Measurements from ENCODE around the gene CENPH. TPM values are rescaled to one million over a fixed set of nuclear protein-coding genes. Genes with fewer than 3 reads are reported as not detected.

CENPH gene
- total and polyA plus RNA-seq, 2 of the 8 experiments (the other 6 are each of a cell fraction or from before 2014, with no cell fraction given), result 69.0 to 82.8 TPM

DNA sequence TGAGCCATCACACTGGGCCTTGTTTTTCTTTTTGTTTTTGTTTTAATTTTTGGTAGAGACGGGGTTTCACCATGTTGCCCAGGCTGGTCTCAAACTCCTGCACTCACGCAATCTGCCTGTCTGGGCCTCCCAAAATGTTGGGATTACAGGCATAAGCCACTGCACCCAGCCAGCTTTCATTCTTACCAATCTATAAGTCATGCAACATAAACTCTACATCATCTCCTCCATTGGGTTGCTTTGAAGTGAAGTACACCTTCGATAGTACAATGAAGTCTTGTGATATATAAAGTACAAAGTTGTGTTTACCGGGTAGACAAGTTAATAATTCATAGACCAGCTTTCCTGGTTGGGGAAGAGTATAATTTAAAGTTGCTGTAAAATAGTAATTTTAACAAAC lies 36.5 kb downstream of the CENPH start:
- Histone ChIP-seq H3K9me3 (ENCODE audit: insufficient read depth in 2 of 2, low read depth in 1 of 2, low read length in 1 of 2) (no peaks in the 10 kb centered on the region), H3K4me1 (replicated peaks in 1 of 4; ENCODE audit: control insufficient read depth in 3 of 4, insufficient read depth in 4 of 4, low read length in 3 of 4) (no peaks in the 10 kb centered on the region), H4K5ac (ENCODE audit: insufficient read length, low read depth, low read length) (no peak overlapping the region), H2BK120ac (replicated peaks; ENCODE audit: low read depth, low read length) (no peak overlapping the region), H3K27me3 (replicated peaks in 1 of 4; ENCODE audit: control insufficient read depth in 3 of 4, extremely low read depth in 1 of 4, insufficient read depth in 3 of 4, low read length in 3 of 4) (no peaks in the 10 kb centered on the region), H2AFZ (ENCODE audit: low read length) (no peak overlapping the region), H3K79me2 (ENCODE audit: control insufficient read depth in 1 of 2, insufficient read depth in 2 of 2, low read length in 2 of 2) (peaks cover 0 to 10% of the 10 kb centered on the region in 2 experiments; a peak in 2 of 4 replicates), H3K14ac (ENCODE audit: insufficient read length) (no peak overlapping the region), H4K91ac (replicated peaks; ENCODE audit: insufficient read length, low read length) (no peak overlapping the region), H3K36me3 (ENCODE audit: control insufficient read depth in 2 of 4, insufficient read depth in 4 of 4, low read length in 3 of 4) (peaks cover 0 to 23% (median 1%) of the 10 kb centered on the region in 4 experiments; a peak in 4 of 8 replicates), H3K23me2 (ENCODE audit: low read depth, low read length) (no peaks in the 10 kb centered on the region), H2BK5ac (ENCODE audit: low read depth, low read length) (no peak overlapping the region), H3K23ac (ENCODE audit: insufficient read length) (no peak overlapping the region), H2BK20ac (ENCODE audit: low read length) (no peak overlapping the region), H3K56ac (replicated peaks; ENCODE audit: insufficient read length, low read depth, low read length) (no peak overlapping the region), H3K27ac (ENCODE audit: low read depth, low read length) (no peak overlapping the region), H3K4ac (replicated peaks; ENCODE audit: insufficient read length, low read depth, low read length) (no peak overlapping the region), H3K18ac (ENCODE audit: extremely low read depth, low read length) (no peak overlapping the region), H2AK5ac (ENCODE audit: low read depth, low read length) (no peak overlapping the region), H4K8ac (ENCODE audit: extremely low read depth, insufficient read depth, low read length) (no peak overlapping the region), H3K4me3 (ENCODE audit: extremely low read depth in 1 of 4, insufficient read depth in 2 of 4, low read depth in 3 of 4, low read length in 4 of 4) (no peak overlapping the region), H2BK15ac (ENCODE audit: low read length) (no peak overlapping the region), H3K4me2 (ENCODE audit: insufficient read depth in 1 of 2, low read depth in 2 of 2, low read length in 2 of 2) (no peak overlapping the region), H3K79me1 (ENCODE audit: low read depth, low read length) (no peaks in the 10 kb centered on the region; the same call in 1 of the 2 replicates), H4K20me1 (replicated peaks in 1 of 2; ENCODE audit: control insufficient read depth in 1 of 2, insufficient read depth in 2 of 2, low read length in 2 of 2) (peaks cover 0 to 1% of the 10 kb centered on the region in 2 experiments), H2BK12ac (ENCODE audit: low read depth, low read length) (no peak overlapping the region), H3K9ac (replicated peaks in 1 of 4; ENCODE audit: extremely low read depth in 1 of 4, low read depth in 3 of 4, low read length in 3 of 4) (no peak overlapping the region)
- ChIA-PET CTCF (ENCODE audit: partially characterized antibody) (interaction anchor here (1.1 kb wide), 1 partner anchor 16 kb away, joined by 5 read pairs; no protein-coding TSS in a partner anchor), POLR2A (ENCODE audit: partially characterized antibody) (interaction anchor here (1.0 kb wide), 1 partner anchor 55 kb away, joined by 3 read pairs; no protein-coding TSS in a partner anchor)
- WGBS, 2 experiments (ENCODE audit: extremely low coverage in 1 of 2, insufficient coverage in 1 of 2, insufficient read length in 1 of 2, insufficient replicate concordance in 2 of 2, low coverage in 1 of 2, low lambda C conversion rate in 2 of 2, missing lambda C conversion rate in 1 of 2), result 87% methylated on average over 3 of the region's 4 CpGs; no CpG with 5 or more reads in 1 of the 2 experiments
- DNase-seq (ENCODE audit: low read depth in 1 of 2, low spot score in 2 of 2) (no peak), FAIRE-seq (no peak)
- no peak for TF ChIP-seq NRF1 (IDR thresholded peaks at IDR 0.05; ENCODE audit: low read depth, low read length)

Measured in H1 (cell line).